ENCODE results near the gene KIF25.

DNA sequence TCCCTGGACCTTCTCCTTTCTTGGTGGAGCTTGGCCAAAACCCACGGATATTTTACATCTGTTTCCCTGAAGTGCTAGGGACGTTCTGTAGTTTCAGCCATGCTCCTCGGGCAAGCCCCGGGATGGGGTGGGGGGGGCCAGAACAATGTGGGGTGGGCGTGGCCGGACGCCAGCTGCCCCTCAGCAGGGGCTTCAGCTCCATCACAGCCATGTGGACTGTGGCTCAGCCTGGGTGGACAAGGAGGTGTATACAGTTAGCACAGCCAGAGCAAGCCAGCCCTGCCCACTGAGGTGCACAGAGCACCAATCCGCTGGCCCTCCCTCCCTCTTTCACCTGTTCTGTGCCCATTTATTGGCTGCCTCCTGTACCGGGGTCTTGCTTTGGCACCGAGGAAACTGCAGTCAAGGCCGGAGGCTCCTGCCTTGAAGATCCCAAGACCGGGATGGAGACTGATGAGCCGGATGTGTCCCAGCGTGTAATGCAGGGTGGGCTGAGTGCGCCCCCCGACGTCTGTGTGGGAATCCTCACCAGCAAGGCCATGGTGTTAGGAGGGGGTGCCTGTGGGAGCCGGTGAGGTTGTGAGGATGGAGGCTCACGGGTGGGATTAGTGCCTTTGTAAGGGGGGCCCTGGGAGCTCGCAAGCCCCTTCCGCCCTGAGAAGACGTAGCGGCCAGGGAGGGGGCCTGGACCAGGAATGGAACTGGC, 53.6 kb downstream of the KIF25 start:
- TF ChIP-seq, protein P1, sequence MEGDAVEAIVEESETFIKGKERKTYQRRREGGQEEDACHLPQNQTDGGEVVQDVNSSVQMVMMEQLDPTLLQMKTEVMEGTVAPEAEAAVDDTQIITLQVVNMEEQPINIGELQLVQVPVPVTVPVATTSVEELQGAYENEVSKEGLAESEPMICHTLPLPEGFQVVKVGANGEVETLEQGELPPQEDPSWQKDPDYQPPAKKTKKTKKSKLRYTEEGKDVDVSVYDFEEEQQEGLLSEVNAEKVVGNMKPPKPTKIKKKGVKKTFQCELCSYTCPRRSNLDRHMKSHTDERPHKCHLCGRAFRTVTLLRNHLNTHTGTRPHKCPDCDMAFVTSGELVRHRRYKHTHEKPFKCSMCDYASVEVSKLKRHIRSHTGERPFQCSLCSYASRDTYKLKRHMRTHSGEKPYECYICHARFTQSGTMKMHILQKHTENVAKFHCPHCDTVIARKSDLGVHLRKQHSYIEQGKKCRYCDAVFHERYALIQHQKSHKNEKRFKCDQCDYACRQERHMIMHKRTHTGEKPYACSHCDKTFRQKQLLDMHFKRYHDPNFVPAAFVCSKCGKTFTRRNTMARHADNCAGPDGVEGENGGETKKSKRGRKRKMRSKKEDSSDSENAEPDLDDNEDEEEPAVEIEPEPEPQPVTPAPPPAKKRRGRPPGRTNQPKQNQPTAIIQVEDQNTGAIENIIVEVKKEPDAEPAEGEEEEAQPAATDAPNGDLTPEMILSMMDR (IDR thresholded peaks at IDR 0.05; ENCODE audit: low read depth, low read length, missing input control) = no peak
- TF ChIP-seq, protein P2, sequence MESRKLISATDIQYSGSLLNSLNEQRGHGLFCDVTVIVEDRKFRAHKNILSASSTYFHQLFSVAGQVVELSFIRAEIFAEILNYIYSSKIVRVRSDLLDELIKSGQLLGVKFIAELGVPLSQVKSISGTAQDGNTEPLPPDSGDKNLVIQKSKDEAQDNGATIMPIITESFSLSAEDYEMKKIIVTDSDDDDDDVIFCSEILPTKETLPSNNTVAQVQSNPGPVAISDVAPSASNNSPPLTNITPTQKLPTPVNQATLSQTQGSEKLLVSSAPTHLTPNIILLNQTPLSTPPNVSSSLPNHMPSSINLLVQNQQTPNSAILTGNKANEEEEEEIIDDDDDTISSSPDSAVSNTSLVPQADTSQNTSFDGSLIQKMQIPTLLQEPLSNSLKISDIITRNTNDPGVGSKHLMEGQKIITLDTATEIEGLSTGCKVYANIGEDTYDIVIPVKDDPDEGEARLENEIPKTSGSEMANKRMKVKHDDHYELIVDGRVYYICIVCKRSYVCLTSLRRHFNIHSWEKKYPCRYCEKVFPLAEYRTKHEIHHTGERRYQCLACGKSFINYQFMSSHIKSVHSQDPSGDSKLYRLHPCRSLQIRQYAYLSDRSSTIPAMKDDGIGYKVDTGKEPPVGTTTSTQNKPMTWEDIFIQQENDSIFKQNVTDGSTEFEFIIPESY (IDR thresholded peaks at IDR 0.05) = no peak
- TF ChIP-seq RXRA (IDR thresholded peaks at IDR 0.05) = no peak
